GM21381 (cell line): ENCODE data around the gene DOCK1.

ENCODE experiments used
- ATAC-seq: cut with Tn5 transposase; IDR thresholded peaks from one replicate; pipeline ENCODE4 v1.9.1; 2021; ENCODE audit warnings: mild to moderate bottlenecking, moderate library complexity; ENCODE audit not compliant: unreplicated experiment

The DOCK1 gene

DNA sequence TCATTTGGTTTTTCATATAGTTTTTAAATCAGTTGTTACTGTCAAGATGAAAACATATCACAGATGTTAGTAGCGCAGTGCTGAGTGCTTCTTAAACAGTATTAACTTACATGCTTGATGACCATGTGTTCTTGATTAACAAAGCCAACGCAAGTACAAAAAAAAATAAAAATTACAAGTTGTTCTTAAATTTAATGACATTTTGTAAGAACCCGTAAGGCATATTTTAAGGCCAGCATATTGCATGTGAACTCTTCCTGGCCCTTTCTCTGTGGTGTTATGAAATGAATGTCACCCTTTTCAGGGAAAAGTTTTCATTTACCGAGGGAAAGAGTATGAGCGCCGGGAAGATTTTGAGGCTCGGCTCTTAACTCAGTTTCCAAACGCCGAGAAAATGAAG is 503.5 kb downstream of the DOCK1 start:
- ATAC-seq = no peak

DNA sequence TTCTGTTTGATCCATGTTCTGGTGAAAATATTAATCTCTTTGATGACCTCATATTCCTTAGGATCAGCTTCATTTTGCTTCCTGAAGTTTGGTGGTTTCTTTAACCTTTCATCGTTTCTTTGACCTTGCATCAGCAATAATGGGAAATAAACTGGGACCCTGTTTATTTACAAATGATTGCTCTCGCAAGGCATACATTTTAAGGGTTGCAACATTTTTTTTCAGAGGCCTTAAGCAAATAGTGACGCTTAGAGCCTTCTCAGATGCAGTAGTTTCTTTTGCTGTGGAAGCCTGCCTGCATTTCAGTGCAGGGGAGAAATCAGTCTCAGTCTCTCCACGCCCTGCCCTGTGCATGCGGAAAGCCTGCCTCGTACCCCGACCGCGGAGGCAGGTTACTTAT is 504.8 kb downstream of the DOCK1 start:
- no peak for ATAC-seq

GRCh38 chr10:127411062-127411461 is 505.8 kb downstream of the DOCK1 start:
- no peak for ATAC-seq

GRCh38 chr10:127413326-127413725 is 508.1 kb downstream of the DOCK1 start:
- no peak for ATAC-seq

- no peak for ATAC-seq
Observed at GRCh38 chr10:127414024-127414423, 508.8 kb downstream of the DOCK1 start.

DNA sequence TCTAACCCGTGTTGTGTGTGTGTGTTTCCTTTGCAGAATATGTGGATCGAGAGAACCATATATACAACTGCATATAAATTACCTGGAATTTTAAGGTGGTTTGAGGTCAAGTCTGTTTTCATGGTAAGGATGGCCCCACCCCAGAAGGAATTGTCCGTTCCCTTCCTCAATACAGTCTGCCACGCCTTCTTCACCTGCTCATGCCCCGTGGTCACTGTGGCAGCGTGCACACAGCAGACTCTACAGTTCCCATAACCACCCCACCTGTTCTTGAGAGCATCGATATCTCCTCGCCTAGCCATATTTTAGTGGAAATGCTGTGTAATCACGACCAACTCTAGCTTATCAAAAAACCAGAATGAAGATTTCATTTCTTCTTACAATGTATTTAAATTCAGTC is 509.9 kb downstream of the DOCK1 start:
- ATAC-seq = no peak

DNA sequence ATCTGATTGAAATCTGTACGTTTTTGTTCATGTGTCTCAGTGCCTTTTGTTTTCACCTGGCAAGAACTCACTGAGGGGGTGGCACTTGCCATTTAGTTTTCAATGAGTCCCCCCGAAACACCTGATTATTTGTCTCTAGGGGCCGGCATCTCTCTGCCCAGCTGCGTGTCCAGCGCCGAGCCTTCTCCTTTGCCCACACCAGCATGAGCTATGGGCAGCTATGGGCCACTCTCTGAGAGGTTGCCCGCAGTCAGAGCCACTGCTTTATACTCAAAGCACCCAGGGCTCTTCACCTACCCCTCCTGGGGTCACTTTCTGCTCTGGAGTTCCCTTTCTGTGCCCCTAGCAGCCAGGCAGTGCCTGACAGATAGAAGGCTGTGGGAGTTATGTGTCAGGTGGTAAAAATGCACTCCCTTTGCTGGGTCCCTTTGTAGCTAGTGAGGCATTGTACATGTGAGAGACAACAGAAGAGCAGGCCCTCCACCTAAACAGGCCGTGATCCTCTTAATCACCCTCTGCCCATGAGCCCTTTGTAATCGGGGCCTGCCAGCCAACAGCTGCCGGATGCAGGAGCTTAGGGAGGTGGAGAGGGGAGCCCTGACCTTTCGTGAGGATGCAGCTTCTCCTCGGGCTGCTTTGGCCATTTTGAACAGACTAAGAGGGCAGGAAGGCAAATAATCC is 510.8 kb downstream of the DOCK1 start:
- ATAC-seq = no peak

- no peak for ATAC-seq
Observed at GRCh38 chr10:127417031-127417430, 511.8 kb downstream of the DOCK1 start.

DNA sequence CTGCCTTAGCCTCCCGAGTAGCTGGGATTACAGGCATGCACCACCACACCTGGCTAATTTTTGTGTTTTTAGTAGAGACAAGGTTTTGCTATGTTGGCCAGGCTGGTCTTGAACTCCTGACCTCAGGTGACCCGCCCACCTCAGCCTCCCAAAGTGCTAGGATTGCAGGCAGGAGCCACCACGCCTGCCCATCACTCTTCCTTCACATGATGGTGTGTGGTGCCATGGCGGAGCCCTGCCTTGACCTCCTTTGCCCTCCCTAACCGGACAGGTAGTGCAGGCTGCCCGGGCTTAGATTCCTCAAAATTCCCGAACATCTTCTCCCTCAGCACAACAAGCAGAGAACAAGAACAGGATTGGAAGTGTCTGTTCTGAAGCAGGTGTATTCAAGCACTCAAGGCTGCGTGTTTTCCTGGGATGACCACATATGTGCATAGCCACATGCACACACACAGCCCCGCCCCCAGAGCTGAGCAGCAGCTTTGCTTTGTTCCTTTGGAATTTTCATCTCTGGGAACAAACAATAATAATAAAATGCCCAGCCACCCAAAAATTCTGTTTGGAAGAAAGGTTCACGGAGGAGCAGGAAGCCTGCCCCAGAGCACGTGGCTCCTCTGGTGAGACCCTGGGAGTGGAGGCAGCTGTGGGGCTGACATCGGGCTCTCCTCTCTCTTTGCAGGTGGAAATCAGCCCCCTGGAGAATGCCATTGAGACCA is 512.6 kb downstream of the DOCK1 start:
- no peak for ATAC-seq

DNA sequence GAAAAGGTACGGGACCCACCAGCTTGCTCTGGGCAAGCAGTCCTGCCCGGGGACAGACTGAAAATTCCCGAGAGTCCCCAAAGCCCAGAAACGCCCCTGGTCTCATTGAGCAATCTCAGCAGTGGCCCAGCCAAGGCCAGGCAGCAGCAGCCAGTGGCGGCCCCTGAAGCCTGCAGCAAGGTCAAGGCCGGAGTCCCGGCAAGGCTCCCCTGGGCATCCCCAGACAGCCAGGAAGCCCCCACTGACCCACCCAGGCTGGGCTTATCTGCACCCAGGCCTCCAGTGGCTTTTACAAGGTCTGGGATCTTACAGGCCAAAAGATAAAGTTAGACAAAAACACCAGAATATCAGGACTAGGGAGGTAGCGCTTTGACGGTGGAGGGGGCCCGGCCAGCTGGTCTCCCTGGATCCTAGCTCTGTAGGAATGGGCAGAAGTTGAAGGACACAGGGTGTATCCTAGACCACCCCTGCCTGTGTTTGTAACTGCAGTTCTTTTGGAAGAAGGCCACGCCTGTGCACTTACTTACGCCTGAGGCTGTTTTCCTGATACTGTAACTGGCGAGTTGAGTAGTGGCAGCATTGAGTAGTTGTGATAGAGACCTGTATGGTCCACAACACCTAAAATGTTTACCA is 513.4 kb downstream of the DOCK1 start:
- no peak for ATAC-seq

- ATAC-seq = no peak
Observed at GRCh38 chr10:127420138-127420684, 515.0 kb downstream of the DOCK1 start.

DNA sequence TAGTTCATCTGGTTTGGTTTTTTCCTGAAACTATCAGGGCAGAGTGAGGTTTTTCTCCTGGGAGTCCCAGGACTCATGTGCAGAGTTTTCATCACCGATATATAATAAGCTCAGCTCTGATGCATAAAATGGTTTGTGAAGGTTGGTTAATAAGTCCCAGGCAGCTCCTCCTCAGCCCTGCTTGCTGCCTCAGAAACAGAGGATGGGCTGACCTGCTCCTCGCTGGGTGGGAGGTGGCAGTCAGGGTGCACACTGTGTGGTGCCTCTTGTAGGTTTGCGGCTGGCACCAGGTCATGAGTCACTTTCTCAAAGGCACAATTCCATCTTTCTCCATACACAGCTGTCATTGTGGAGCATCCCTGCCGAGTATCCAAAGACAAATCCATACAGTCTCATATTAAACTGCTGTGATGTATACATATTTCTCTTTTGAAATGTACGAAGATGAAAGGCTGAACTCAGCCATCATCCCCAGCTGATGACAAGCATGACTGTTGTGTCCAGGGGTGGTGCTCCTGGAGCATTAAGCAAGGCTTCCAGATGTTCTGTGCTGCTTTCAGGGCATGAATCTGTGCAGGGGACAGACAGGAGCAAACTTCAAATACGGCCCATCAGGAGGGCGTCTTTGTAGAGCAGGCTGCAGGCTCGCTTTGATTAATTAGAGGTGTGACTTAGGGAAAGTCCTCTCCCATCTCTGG is 518.1 kb downstream of the DOCK1 start:
- no peak for ATAC-seq

- no peak for ATAC-seq
Observed at GRCh38 chr10:127424594-127425264, 519.5 kb downstream of the DOCK1 start.

GRCh38 chr10:127426746-127427145 is 521.5 kb downstream of the DOCK1 start:
- no peak for ATAC-seq

DNA sequence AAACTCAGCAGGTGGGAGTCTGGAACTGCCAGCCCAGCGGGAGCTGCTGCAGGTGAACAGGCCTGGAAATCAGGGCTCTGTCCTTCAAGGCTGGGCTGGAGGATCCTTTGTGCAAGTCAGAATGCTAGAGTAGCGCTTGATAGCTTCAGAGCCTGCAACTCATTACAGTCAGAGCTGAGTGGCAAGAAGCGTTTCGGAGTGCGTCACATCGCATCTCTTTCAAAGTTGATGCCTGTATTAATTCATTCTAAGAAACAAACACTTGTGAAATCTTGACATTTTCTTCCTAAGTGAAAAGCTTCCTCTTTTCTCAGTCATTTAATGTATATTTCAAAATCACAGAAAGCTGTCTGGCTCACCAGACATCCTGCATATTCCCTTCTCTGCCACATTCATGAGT is 522.7 kb downstream of the DOCK1 start:
- ATAC-seq = no peak

DNA sequence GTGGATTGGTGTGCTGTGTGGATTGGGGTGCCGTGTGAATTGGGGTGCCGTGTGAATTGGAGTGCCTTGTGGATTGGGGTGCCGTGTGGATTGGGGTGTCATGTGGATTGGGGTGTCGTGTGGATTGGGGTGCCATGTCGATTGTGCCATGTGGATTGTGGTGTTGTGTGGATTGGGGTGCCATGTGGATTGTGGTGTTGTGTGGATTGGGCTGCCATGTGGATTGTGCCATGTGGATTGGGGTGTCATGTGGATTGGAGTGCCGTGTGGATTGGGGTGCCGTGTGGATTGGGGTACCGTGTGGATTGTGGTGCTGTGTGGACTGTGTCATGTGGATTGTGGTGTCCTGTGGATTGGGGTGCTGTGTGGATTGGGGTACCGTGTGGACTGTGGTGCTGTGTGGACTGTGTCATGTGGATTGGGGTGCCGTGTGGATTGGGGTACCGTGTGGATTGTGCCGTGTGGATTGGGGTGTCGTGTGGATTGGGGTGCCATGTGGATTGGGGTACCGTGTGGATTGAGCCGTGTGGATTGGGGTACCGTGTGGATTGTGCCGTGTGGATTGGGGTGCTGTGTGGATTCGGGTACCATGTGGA is 523.3 kb downstream of the DOCK1 start:
- ATAC-seq = no peak

DNA sequence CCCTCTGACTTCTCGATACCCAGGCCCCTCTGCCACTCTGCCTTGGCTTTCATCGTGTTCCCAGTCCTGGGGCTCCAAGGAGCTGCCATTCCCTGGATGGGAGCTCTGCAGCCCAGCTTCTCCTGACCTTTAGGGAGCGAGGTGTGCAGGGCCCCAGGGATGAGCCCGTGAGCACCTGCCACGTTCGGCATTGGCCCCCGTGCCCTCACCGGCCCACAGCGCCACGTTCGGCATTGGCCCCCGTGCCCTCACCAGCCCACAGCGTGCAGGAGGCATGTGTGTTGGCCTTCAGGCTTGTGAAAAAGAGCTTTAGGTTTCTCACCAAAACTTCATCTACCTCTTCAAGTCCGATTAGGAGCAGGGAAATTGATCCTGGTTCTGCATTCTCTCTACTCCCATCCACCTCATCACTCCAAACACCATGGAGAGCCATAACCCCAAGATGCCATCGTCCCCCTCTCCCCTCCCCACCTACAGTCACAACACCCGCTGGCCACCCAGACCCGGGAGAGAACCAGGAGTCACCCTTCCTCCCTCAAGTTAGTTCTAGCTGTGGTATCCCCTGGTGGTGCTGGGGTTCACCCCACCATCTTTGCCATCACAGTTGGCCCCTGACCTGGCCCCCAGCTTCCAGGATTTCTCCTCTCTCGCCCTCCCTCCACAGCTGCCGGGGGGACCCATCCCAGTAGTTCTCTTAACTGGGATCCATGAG is 524.5 kb downstream of the DOCK1 start:
- ATAC-seq = no peak

DNA sequence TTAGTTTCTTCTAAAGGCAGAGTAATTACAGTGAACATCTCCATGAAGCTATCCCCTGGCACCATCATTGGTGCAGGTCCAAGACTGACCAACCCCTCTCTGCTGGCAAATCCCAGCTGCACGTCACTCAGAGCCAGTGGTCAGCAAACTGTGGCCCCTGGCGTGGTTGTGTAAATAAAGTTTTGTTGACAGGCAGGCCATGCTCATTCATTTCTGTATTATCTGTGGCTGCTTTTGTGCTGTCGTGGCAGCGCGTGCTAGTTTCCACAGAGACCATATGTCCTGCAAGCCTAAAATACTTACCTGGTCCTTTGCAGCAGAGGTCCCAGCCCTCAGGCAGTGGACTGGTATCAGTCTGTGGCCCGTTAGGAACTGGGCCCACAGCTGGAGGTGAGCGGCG is 526.3 kb downstream of the DOCK1 start:
- no peak for ATAC-seq

- no peak for ATAC-seq
Observed at GRCh38 chr10:127434006-127434405, 528.8 kb downstream of the DOCK1 start.

DNA sequence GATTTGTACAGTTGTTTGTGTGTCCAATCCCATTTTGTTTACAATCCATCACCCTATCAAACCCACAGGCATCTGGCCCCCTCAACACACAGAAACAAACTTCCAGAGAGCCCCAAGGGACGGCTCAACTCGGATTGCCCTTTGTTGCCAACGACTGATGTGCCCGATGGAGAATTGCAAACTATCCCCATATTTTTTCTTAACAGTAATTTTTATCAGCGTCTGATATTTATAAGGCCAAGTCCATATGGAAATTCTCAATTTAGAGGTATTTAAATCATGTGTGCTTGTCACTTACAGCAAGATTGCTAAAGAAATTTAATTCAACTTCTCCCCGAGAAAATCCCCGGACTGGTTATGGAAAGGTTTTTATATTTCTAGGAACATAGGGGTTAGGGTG is 530.0 kb downstream of the DOCK1 start:
- ATAC-seq = no peak
